ENCODE results near the gene TRIM2.

TRIM2 gene

GRCh38 chr4:153292897-153293741, 88.9 kb downstream of the TRIM2 start:
- H3K9ac ChIP-seq (ENCODE audit: low read length), result no peak overlapping the region
- no peaks in the 10 kb centered on the region for H4K20me1 ChIP-seq (ENCODE audit: insufficient read depth, low read length)
- H3K79me2 ChIP-seq (ENCODE audit: low read length), result no peaks in the 10 kb centered on the region
- no peak for TF ChIP-seq CTCF (IDR thresholded peaks at IDR 0.05; ENCODE audit: low read length)
- TF ChIP-seq EZH2phosphoT487 (IDR thresholded peaks at IDR 0.05; ENCODE audit: low read length), result no peak
- TF ChIP-seq EZH2 (optimal IDR thresholded peaks at IDR 0.05; ENCODE audit: low read depth, low read length), result no peak
- H3K36me3 ChIP-seq (replicated peaks; ENCODE audit: insufficient read depth, low read length), result no peaks in the 10 kb centered on the region
- no peaks in the 10 kb centered on the region for H3K9me3 ChIP-seq (replicated peaks; ENCODE audit: insufficient read depth, low read length)
- H3K4me3 ChIP-seq (ENCODE audit: low read length), result no peak overlapping the region
- no peaks in the 10 kb centered on the region for H3K9me2 ChIP-seq (replicated peaks; ENCODE audit: insufficient read depth, low read length)
- H3K4me2 ChIP-seq (ENCODE audit: low read depth, low read length), result no peak overlapping the region
- H3K27me3 ChIP-seq (replicated peaks; ENCODE audit: insufficient read depth, low read length), result no peaks in the 10 kb centered on the region
- DNase-seq, result no peak
- H3F3A ChIP-seq (ENCODE audit: insufficient read depth, low read length), result no peaks in the 10 kb centered on the region
- H3K4me1 ChIP-seq (ENCODE audit: low read length), result no peaks in the 10 kb centered on the region
- H2AFZ ChIP-seq (ENCODE audit: low read length), result no peak overlapping the region
- H3K27ac ChIP-seq (ENCODE audit: low read length), result no peak overlapping the region

- Histone ChIP-seq H3F3A (ENCODE audit: insufficient read depth, low read length) (no peaks in the 10 kb centered on the region), H3K9me3 (replicated peaks; ENCODE audit: insufficient read depth, low read length) (no peaks in the 10 kb centered on the region), H3K9ac (ENCODE audit: low read length) (no peak overlapping the region), H3K27me3 (replicated peaks; ENCODE audit: insufficient read depth, low read length) (no peaks in the 10 kb centered on the region), H3K27ac (ENCODE audit: low read length) (no peak overlapping the region), H4K20me1 (ENCODE audit: insufficient read depth, low read length) (no peaks in the 10 kb centered on the region), H3K36me3 (replicated peaks; ENCODE audit: insufficient read depth, low read length) (no peaks in the 10 kb centered on the region), H3K4me1 (ENCODE audit: low read length) (no peaks in the 10 kb centered on the region), H2AFZ (ENCODE audit: low read length) (no peak overlapping the region), H3K4me2 (ENCODE audit: low read depth, low read length) (no peak overlapping the region), H3K9me2 (replicated peaks; ENCODE audit: insufficient read depth, low read length) (no peaks in the 10 kb centered on the region), H3K79me2 (ENCODE audit: low read length) (no peaks in the 10 kb centered on the region), H3K4me3 (ENCODE audit: low read length) (no peak overlapping the region)
- TF ChIP-seq CTCF (IDR thresholded peaks at IDR 0.05; ENCODE audit: low read length) (no peak), EZH2phosphoT487 (IDR thresholded peaks at IDR 0.05; ENCODE audit: low read length) (no peak), EZH2 (optimal IDR thresholded peaks at IDR 0.05; ENCODE audit: low read depth, low read length) (no peak)
- DNase-seq, result no peak
These were observed 89.5 kb downstream of the TRIM2 start for GRCh38 chr4:153293742-153294057.

- H3F3A ChIP-seq (ENCODE audit: insufficient read depth, low read length), result no peaks in the 10 kb centered on the region
- H3K9ac ChIP-seq (ENCODE audit: low read length), result no peak overlapping the region
- H2AFZ ChIP-seq (ENCODE audit: low read length), result no peak overlapping the region
- no peak for TF ChIP-seq CTCF (IDR thresholded peaks at IDR 0.05; ENCODE audit: low read length)
- no peak overlapping the region for H3K4me3 ChIP-seq (ENCODE audit: low read length)
- H3K36me3 ChIP-seq (replicated peaks; ENCODE audit: insufficient read depth, low read length), result no peaks in the 10 kb centered on the region
- no peak overlapping the region for H3K27ac ChIP-seq (ENCODE audit: low read length)
- no peaks in the 10 kb centered on the region for H4K20me1 ChIP-seq (ENCODE audit: insufficient read depth, low read length)
- H3K4me2 ChIP-seq (ENCODE audit: low read depth, low read length), result no peak overlapping the region
- H3K4me1 ChIP-seq (ENCODE audit: low read length), result no peaks in the 10 kb centered on the region
- DNase-seq, result no peak
- H3K79me2 ChIP-seq (ENCODE audit: low read length), result no peaks in the 10 kb centered on the region
- H3K9me3 ChIP-seq (replicated peaks; ENCODE audit: insufficient read depth, low read length), result no peaks in the 10 kb centered on the region
- H3K9me2 ChIP-seq (replicated peaks; ENCODE audit: insufficient read depth, low read length), result no peaks in the 10 kb centered on the region
- H3K27me3 ChIP-seq (replicated peaks; ENCODE audit: insufficient read depth, low read length), result no peaks in the 10 kb centered on the region
These were observed 90.4 kb downstream of the TRIM2 start for GRCh38 chr4:153294631-153295030.
